CD4-positive, alpha-beta T cell treated with Interleukin-1 beta for 1 hour (primary cell): Measurements from ENCODE around the gene BTBD9.

Experiments
- DNase-seq, 2 donors: peaks; one replicate each; pipeline ENCODE4 v3.0.0-alpha.2; 2020 to 2022

Gene BTBD9

DNA sequence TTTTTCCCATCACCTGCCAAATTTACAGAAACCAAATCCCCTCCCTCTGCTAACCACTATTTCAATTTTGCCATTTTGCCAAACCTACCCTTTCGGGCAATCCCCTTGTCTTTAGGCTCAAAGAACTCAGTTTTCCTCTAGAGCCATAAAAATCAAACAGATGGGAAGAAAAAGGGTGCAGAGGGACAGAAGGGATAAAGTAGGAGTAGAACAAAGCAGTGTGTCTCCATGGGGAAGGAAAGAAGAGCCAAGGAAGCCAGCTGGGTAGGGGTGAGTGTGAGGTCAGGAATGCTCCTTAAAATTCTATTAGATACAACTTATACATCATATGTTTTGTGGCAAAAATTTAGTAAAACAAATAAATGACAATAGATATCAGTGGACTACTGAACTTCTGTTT, 316.5 kb downstream of the BTBD9 start:
- no peak for DNase-seq

DNA sequence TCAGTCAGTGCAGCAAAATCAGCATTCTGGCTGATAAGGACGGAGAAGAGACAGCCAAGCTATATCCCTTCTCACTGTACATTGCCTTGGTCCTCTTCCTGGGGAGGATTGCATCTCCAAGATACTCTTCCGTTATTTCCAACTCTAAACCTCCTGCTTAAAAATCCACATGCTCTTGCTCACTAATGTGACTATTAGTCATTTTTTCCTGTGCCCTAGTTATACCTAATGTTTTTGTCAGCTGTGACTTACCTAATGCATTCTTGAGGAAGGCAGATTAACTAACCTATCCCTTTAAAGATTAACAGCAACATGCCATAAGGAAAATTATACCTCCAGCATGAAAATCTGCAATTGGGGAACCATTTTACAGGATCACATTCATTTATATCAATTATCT, 317.6 kb downstream of the BTBD9 start:
- DNase-seq: no peak

DNA sequence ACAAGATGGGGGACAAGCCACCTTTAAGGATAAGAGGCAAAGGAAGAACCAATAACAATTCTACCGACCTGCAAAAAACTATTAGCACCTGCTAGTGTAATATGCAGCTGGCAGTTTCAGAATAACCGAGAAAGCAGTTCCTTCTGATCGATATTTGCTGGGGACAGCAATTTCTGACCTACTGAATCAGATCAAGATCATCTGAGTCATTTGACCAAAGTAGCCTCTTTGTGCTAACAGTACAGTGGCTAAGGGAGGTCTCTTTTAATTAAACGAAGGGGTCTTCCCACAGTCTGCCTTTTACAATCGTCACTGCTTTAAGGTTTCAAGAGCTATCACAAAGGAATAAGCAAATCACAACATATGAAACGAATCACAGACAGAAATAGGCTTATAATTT, 318.9 kb downstream of the BTBD9 start:
- no peak for DNase-seq

DNA sequence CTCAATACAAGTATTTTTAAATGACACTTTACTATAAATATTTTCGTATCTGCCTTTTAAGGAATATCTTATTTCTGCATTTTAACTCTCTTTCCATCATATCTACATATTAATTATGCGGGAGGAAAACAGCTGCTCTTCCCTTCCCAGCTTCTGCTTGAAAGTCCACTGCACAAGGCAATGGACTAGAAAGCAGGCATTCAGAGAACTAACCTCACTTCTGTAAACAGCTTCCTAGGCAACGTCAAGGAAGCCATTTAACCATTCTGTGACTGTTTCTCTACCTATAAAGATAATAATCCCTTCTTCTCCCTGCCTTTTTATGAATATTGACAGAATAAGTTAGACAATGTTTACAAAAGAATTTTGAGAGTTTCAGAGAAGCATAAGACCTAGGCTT, 319.4 kb downstream of the BTBD9 start:
- DNase-seq: no peak

DNA sequence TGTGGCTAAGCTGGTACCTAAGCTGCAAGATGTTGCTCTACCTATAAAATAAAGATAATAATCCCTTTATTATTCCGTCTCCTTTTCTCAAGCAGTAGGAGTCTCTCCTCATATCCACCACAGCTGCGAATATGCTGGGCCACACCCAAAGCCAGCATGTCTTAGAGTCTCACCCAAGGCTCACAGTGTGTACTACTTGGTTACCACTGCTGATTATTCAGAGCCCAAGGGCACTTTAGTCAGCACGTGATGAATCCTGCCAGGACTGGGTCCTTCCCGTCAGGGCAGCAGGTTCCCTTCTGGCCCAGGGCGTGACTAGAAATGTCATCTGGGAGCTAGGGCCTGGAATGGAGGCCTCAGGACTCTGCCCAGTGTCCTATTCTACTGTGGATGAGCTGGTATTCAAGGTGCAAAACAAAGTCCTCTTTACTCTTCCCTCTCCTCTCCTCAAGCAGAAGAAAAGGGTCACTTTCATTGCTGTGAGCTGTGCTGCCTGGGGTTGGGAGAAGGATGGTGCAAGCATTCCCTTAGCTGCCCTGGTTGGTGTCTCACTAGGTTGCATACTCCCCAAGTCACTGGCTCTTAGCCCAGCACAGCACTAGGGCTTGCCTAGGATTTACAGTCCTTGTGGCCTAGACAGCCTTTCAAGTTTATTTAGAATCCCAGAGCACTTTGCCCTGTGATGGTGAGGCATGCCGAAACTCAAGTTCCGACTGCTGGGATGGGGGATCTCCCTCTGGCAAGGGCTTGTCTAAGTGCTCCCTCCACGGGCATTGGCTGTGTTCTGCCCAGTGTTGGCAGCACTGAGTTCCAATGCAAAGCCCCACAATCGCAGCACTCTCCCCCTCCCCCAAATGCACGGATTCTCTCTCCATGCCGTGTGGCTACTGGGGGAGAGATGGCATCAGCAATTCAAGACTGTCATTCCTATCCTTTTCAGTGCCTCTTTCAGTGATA, 320.2 kb downstream of the BTBD9 start:
- DNase-seq: no peak

DNA sequence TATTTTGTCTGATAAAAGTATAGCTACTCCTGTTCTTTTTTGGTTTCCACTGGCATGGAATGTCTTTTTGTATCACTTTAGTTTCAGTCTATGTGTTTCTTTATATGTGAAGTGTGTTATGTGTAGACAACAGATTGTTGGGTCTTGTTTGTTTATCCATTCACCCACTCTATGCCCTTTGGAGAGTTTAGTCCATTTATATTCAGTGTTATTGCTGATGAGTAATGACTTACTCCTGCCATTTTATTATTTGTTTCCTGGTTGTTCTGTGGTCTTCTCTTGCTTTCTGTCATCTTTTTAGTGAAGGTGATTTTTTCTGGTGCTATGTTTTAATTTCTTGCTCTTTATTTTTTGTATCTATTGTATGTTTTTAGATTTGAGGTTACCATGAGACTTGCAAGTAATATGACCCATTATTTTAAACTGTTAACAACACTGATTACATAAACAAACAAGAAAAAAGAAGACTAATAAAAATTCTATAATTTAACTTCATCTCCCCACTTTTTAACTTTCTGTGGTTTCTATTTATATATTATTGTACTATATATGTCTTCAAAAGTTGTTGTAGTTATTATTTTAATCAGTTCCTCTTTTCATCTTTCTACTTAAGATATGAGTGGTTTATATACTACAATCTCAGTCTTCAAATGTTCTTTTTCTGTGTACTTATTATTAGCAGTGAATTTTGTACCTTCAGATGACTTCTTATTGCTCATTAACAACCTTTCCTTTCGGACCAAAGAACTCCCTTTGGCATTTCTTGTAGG, 323.4 kb downstream of the BTBD9 start:
- no peak for DNase-seq

DNA sequence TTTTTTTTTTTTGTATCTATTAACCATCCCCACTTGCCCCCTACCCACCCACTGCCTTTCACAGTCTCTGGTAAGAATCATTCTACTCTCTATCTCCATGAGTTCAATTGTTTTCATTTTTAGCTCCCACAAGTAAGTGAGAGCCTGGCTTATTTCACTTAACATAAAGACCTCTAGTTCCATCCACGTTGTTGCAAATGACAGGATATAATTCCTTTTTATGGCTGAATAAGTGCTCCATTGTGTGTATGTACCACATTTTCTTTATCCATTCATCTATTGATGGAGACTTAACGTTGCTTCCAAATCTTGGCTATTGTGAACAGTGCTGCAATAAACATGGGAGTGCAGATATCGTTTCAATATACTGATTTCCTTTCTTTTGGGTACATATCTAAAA, 328.5 kb downstream of the BTBD9 start:
- DNase-seq: no peak

DNA sequence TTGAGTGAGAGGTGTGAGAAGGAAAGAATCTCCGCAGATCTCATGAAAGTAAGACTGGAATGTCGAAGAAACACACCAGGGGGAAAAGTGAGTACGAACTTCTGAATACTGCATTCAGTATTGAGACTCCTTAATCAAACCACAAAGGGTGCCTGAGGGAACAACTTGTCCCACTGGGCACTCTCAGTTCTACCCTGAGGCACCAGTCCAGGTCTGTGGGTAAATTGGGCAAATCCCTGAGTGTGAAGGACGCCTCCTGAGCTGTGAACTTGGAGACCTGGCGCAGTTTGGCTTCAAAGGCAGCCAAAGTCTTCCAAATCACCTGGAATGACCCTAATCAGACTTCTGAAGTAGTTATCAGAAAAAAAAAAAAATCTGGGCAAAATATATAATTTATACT, 329.7 kb downstream of the BTBD9 start:
- no peak for DNase-seq

DNA sequence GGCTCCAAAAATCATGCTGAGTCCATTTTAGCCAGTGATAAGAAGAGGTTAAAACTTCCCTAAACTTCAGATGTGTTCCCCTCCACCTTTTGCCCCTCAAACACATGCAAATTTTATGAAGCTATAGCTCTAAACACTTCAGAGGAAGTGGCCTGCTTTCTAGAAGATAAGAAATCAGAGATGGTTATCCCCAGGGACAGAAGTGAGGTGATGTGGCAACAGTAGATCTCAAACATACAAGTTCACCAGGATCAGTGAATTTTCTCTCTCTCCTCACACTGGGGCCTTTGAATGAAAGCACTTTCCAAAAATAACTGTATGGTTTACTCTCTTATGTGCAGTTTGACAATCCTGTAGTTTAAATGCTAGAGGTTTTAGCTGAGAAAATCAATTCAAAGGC, 332.0 kb downstream of the BTBD9 start:
- DNase-seq: no peak

DNA sequence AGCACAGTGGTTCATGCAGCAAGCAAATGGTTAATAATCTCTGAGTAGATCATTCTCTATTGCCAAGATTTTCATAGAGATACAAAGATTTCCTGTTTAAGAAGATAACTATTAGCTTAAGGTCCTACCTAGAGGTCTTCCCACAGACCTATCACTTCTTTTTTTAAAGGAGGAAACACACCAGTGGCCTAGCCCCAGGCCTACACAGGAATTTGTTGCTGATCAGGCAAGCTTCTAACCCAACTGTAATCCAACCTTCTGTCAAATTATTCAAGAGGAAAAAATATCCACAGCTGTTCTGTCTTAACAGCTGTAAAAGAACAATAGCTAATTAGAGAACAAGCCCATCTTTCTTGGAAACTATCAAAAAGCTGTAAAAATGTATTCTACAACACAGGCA, 332.8 kb downstream of the BTBD9 start:
- DNase-seq: no peak

DNA sequence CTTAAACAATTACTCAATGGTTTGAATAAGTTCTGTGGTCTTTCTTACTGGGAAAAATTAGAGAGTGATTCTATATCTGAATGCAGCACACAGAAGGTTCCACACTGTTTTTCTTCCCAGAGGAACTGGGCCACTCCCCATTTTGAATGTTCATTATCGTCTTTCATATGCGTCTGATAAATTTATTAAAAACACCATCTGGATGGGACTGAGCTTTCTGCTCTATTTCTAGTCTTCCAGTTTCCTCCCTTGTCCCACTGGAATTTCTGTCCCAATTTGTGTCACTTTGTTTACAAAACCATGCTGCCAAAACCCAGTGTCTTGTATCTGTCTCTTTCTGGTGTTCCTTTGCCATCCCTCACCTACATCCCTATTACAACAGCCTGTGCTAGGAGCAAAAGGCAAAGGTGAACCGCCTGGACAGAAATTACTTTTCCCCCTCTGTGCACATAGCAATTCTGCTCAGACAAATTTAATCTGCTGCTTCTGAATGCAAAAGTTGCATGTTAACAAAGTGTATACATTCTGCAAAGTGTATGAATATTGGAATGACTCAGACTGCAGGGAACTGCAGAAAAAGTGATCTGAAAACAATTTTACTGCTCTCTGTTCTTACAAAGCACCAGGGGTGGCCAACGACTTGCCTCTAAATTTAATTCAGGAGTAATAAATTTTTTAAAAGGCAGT, 333.6 kb downstream of the BTBD9 start:
- DNase-seq: no peak

DNA sequence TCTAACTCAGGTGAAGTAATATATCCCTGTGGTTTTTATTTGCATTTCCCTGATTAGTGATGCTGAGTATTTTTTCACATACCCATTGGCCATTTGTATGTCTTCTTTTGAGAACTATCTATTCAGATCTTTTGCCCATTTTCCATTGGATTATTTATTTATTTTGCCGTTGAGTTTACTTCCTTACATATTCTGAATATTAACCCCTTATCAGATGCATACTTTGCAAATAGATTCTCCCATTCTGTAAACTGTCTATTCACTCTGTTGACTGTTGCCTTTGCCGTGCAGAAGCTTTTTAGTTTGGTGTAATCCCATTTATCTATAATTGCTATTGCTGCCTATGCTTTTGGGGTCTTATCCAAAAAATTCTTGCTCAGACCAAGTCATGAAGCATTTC, 336.9 kb downstream of the BTBD9 start:
- no peak for DNase-seq

DNA sequence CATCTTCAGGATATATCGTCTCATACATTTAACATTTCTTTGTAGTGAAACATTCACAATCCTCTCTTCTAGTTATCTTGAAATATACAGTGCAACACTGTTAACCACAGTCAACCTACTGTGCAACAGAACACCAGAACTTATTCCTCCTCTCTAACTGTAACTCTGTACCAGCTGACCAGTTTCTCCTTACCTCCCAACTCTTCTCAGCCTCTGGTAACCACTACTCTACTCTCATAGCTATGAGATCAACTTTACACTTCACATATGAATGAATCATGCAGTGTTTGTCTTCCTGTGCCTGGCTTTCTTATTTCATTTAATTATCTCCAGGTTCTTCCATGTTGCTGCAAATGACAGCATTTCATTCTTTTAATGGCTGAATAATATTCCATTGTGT, 337.6 kb downstream of the BTBD9 start:
- no peak for DNase-seq

DNA sequence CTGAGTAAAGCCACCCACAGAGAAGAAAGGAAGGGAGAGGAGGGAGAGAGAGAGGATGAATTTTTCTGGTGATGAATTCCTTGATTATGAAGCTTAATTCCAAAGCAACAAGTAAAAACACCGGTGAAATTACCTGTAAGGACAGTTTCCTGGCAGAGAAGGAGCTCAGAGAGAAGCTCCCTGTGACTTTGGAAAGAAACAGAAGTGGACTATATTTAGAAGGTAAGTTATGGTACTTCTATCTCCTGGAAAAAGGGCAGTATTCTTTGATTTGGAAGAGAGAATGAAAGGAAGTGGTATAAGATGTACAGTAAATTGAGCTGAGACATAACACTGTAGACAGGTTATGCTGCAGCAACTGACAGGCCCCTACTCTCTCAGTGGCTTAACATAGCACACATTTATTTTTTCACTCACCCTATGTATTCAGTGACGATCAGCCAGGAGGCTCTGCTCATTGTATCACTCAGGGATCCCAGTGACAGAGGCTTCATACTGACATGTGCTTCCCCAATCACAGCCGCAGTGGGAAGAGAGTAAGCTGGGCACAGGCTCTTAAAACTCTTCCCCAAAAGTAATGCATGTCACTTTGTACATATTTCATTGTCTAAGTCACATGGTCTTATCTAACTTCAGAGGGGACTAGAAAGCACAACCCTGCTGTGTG, 349.5 kb downstream of the BTBD9 start:
- DNase-seq: no peak

DNA sequence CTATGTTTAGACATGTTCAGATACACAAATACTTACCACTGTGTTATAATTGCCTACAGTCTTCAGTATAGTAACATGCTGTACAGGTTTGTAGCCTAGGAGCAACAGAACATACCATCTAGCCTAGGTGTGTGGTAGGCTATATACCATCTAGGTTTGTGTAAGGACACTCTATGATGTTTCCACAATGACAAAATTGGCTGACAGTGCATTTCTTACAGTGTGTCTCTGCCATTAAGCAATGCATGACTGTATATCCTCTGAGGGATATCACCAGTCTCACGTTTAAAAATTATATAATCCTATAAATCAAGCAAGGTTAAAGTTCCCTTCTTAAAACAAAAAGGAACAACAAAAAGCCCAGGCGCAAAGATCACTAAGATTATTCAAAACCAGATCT, 352.2 kb downstream of the BTBD9 start:
- DNase-seq: no peak

DNA sequence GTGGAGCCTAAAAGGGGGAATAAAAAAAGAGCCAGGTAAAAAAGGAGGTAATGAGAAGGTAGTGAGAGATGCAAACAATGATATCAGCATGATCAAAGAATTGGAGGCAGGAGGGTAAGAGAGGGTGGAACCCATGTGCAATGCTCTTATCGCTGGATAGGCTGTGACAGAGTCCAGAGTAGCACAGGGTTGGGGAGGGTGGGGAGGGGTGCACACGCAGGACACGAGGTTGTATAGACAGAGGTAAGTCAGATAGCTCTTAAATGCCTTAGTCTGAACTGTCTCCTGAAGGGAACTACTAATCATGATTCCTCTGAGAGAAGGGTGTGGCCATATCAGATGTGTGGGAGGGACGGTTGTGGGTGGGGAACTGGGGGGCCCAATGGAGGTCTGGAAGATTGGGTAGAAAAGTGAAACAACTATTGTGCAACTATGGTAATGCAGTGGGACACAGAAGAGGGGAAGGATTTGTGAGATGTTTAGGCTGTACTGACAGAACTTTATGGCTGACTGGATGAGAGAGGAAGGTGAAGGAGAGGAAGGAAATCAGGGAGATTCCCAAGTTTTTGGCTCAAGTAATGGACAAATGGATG, 354.8 kb downstream of the BTBD9 start:
- no peak for DNase-seq

DNA sequence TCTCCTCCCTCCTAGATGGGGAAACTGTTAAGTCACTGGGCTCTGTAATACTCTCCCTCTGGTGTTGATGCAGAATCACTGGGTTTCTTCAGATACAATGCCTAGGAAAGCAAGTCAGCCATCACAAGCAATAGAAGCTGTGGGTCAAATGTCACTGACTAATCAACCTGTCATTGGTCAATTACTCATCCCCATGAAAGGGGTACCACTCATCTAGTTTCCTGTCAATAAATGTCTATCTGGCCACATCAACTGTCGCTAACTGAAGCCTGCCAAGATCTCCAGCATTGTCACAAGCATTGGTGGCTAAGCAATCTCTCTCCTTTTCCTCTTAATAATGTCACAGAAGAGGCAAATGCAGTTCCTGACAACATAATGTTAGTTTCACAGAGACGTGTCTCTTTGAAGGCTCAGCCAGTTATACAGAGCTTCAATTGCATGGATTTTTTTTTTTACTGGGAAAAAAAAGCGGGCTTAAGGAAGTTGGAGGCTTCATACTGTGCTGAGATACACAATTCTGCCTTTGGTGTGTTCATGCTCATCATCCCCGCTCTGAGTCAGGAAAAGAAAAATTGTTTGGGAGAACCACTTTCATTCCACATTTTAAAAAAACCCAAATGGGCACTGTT, 355.9 kb downstream of the BTBD9 start:
- no peak for DNase-seq

DNA sequence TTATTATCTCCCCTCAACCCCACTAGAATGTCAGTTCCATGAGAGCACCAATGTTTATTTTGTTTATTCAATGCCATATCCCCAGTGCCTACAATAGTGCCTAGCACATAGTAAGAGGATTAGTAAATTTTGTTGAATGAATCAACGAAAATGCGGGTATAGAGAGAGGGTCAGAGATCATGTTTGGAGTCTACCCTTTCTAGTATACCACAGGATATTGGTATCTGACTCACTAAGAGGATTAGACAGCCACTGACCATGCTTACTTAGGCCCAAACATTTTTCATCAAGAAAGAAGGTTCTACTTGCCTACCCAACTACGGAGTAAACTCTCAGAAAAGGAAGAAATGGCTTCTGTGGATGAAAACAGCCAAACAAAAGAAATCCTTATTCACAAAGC, 356.8 kb downstream of the BTBD9 start:
- no peak for DNase-seq

DNA sequence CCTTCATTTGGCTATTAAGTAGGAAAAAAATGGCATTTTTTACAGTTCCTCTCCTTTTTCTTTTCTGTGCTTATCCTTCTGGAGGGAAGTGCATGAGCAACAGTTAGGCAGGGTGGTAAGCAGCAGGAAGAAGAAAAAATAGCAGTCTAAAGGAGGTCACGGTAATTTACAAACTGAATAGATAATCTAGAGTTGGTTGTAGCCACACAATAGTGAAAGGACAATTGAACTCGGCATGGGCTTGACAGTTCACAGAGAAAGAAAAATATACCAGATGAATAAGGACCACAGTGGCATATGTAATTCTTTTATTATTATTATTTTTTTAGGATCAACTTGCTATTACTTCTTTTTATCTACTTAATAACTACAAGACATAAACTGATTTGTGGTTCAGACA, 358.6 kb downstream of the BTBD9 start:
- DNase-seq: no peak

DNA sequence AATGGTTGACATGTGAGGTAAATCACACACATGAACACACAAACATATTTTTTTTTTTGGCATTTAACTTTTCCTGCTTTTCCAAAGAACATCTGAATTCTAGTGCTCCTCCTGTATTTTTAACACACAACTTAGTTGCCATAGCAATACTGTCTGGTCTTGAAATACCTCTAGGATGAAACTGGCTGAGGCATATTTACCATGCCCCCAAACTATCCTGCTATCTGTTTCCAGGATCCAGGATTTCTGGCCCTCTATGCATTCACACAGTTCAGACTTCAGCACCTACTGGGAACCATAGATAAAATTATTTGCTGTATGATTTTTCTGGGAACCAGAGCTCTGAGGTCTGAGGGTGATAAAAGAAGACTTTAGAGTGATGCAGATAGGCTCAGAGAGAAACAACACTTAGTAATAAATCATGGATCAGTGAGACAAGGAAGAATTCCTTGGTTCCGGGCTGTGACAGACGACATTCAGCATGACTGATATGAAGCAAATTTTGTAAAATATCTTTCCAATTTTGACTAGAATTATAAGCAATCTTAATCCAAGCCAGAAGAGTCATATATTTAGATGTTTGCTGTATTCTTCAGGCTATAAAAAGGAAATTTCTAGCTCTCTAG, 359.7 kb downstream of the BTBD9 start:
- DNase-seq: no peak

DNA sequence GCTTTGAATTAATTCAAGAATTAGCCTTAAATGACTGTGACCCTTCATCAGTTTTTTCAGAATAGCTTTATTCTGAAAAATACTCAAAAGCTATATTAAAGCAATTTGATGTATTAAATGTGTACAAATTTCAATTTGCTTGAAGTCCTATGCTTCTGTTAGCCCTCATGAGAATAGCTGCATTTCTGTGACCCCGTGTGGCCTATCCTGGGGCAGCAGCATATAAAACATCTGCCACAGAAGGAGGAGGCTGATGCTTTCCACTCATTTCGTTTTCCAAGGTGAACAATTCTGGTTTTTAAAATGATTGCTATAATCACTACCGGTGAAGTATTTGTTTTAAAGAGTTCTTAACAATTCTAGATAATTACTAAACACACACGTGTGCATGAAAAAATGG, 360.3 kb downstream of the BTBD9 start:
- no peak for DNase-seq

DNA sequence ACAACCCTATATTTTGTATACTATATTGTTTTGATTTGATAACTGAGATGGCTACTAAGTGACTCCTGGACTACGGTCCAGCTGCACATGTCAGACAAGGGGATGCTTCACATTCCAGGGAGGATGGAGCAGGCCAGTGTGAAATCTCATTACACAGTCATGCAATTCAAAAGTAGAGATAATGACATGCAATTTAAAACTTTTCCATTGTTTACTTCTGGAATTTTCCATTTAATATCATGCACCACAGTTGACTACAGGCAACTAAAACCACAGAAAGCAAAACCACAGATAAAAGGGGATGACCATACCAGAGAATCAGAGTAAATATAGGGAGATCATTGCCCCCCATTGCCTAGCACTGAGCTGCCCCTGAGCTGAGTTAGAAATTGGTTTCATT, 366.4 kb downstream of the BTBD9 start:
- DNase-seq: no peak
